CD4-positive, alpha-beta T cell treated with Interleukin-17A for 4 hours (primary cell): Measurements from ENCODE around the gene ELP4.

ENCODE experiments used
- DNase-seq: peaks from one replicate; pipeline ENCODE4 v3.0.0-alpha.2; 2020; ENCODE audit warnings: mixed read lengths

Gene ELP4

GRCh38 chr11:31815711-31816467 is 306.3 kb downstream of the ELP4 start:
- DNase-seq, result no peak

GRCh38 chr11:31816468-31817053 is 307.0 kb downstream of the ELP4 start:
- DNase-seq, result no peak

- DNase-seq, result no peak
These were observed 307.6 kb downstream of the ELP4 start for GRCh38 chr11:31817054-31817620.

- no peak for DNase-seq
These were observed 308.3 kb downstream of the ELP4 start for GRCh38 chr11:31817621-31818424.

GRCh38 chr11:31818425-31818755 is 308.8 kb downstream of the ELP4 start:
- no peak for DNase-seq

GRCh38 chr11:31818874-31819331 is 309.3 kb downstream of the ELP4 start:
- no peak for DNase-seq

- DNase-seq, result no peak
These were observed 310.3 kb downstream of the ELP4 start for GRCh38 chr11:31819621-31820437.

- DNase-seq, result no peak
These were observed 310.9 kb downstream of the ELP4 start for GRCh38 chr11:31820438-31820818.

- no peak for DNase-seq
These were observed 311.7 kb downstream of the ELP4 start for GRCh38 chr11:31821235-31821764.

- DNase-seq, result no peak
These were observed 312.2 kb downstream of the ELP4 start for GRCh38 chr11:31821766-31822165.

- no peak for DNase-seq
These were observed 312.8 kb downstream of the ELP4 start for GRCh38 chr11:31822175-31822926.

- no peak for DNase-seq
These were observed 313.5 kb downstream of the ELP4 start for GRCh38 chr11:31822927-31823643.

GRCh38 chr11:31823644-31824331 is 314.2 kb downstream of the ELP4 start:
- DNase-seq, result no peak

- DNase-seq, result no peak
These were observed 314.8 kb downstream of the ELP4 start for GRCh38 chr11:31824332-31824878.

- no peak for DNase-seq
These were observed 315.6 kb downstream of the ELP4 start for GRCh38 chr11:31824879-31825837.

GRCh38 chr11:31825838-31826484 is 316.4 kb downstream of the ELP4 start:
- no peak for DNase-seq

GRCh38 chr11:31826536-31827438 is 317.2 kb downstream of the ELP4 start:
- no peak for DNase-seq
